Measurements from ENCODE around the gene CYP3A5. TPM values are rescaled to one million over a fixed set of nuclear protein-coding genes. Genes with fewer than 3 reads are reported as not detected.
"Not testable (repeated sequence)": the region's sequence is repeated elsewhere in the genome, so short reads cannot be mapped to it uniquely, and the experiment has no call there.

Gene CYP3A5
- polyA plus RNA-seq, 2 donors: 16.1 to 51.2 TPM

DNA sequence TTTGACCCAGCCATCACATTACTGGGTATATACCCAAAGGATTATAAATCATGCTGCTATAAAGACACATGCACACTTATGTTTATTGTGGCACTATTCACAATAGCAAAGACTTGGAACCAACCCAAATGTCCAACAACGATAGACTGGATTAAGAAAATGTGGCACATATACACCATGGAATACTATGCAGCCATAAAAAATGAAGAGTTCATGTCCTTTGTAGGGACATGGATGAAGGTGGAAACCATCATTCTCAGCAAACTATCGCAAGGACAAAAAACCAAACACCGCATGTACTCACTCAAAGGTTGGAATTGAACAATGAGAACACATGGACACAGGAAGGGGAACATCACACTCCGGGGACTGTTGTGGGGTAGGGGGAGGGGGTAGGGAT, 11.1 kb upstream of the CYP3A5 start:
- not testable (repeated sequence) for H3K27me3 ChIP-seq (ENCODE audit: control insufficient read depth in 1 of 2, insufficient read depth in 2 of 2, low read length in 2 of 2); H3K4me1 ChIP-seq (ENCODE audit: control insufficient read depth in 2 of 2, insufficient read depth in 2 of 2, low read length in 1 of 2); H3K9me3 ChIP-seq (ENCODE audit: control insufficient read depth in 2 of 2, insufficient read depth in 1 of 2, low read depth in 1 of 2, low read length in 1 of 2); H3K36me3 ChIP-seq (ENCODE audit: control insufficient read depth in 2 of 2, insufficient read depth in 2 of 2, low read length in 1 of 2); H3K4me3 ChIP-seq (ENCODE audit: low read depth in 1 of 2, low read length in 2 of 2); H3K27ac ChIP-seq (ENCODE audit: low read depth in 2 of 2, low read length in 1 of 2)
- 97 to 98% methylated on average over 3 of the region's 4 CpGs for WGBS, 2 donors

GRCh38 chr7:99685871-99686608, 6.2 kb upstream of the CYP3A5 start:
- not testable (repeated sequence) for H3K9me3 ChIP-seq (ENCODE audit: control insufficient read depth in 2 of 2, insufficient read depth in 1 of 2, low read depth in 1 of 2, low read length in 1 of 2); H3K27ac ChIP-seq (ENCODE audit: low read depth in 2 of 2, low read length in 1 of 2); H3K4me1 ChIP-seq (ENCODE audit: control insufficient read depth in 2 of 2, insufficient read depth in 2 of 2, low read length in 1 of 2); H3K4me3 ChIP-seq (ENCODE audit: low read depth in 1 of 2, low read length in 2 of 2); H3K36me3 ChIP-seq (ENCODE audit: control insufficient read depth in 2 of 2, insufficient read depth in 2 of 2, low read length in 1 of 2); H3K27me3 ChIP-seq (ENCODE audit: control insufficient read depth in 1 of 2, insufficient read depth in 2 of 2, low read length in 2 of 2)
- 85 to 87% methylated on average over 14 of the region's 14 CpGs for WGBS, 2 donors

- Histone ChIP-seq H3K4me1 (ENCODE audit: control insufficient read depth in 2 of 2, insufficient read depth in 2 of 2, low read length in 1 of 2) (no peaks in the 10 kb centered on the region), H3K36me3 (ENCODE audit: control insufficient read depth in 2 of 2, insufficient read depth in 2 of 2, low read length in 1 of 2) (no peaks in the 10 kb centered on the region), H3K9me3 (ENCODE audit: control insufficient read depth in 2 of 2, insufficient read depth in 1 of 2, low read depth in 1 of 2, low read length in 1 of 2) (no peaks in the 10 kb centered on the region), H3K4me3 (ENCODE audit: low read depth in 1 of 2, low read length in 2 of 2) (no peak overlapping the region), H3K27me3 (ENCODE audit: control insufficient read depth in 1 of 2, insufficient read depth in 2 of 2, low read length in 2 of 2) (no peaks in the 10 kb centered on the region), H3K27ac (ENCODE audit: low read depth in 2 of 2, low read length in 1 of 2) (no peak overlapping the region)
- 92 to 93% methylated on average over 9 of the region's 9 CpGs for WGBS, 2 donors
Observed at GRCh38 chr7:99685129-99685758, 5.4 kb upstream of the CYP3A5 start.

DNA sequence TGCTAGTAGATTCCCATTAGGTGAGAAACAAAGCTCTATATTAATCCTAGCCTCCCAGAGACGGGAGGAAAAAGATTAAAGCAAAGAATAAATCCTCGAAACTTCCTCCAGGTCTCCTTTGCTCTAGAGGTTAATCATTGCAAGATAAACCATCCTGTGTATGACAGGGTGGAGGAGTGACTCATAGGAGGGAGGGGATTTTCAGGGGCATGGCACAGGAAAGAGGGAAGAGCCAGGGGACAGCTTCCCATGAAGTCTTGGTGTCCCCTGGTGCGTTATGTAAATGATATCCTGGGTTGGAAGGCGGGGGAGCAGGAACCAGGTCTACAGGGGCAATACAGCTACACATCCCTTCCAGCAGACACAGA, 780 bp downstream of the CYP3A5 start:
- H3K36me3 ChIP-seq (ENCODE audit: control insufficient read depth in 2 of 2, insufficient read depth in 2 of 2, low read length in 1 of 2): no peaks in the 10 kb centered on the region
- H3K4me1 ChIP-seq (ENCODE audit: control insufficient read depth in 2 of 2, insufficient read depth in 2 of 2, low read length in 1 of 2): peaks cover 0 to 3% of the 10 kb centered on the region in 2 donors
- 37 to 39% methylated on average over 4 of the region's 4 CpGs for WGBS, 2 donors
- no peaks in the 10 kb centered on the region for H3K9me3 ChIP-seq (ENCODE audit: control insufficient read depth in 2 of 2, insufficient read depth in 1 of 2, low read depth in 1 of 2, low read length in 1 of 2)
- peak overlapping the region; percentile 48 to 51 for H3K4me3 ChIP-seq (ENCODE audit: low read depth in 1 of 2, low read length in 2 of 2)
- H3K27ac ChIP-seq (ENCODE audit: low read depth in 2 of 2, low read length in 1 of 2): peak overlapping the region; percentile 67 to 92
- H3K27me3 ChIP-seq (ENCODE audit: control insufficient read depth in 1 of 2, insufficient read depth in 2 of 2, low read length in 2 of 2): no peaks in the 10 kb centered on the region

DNA sequence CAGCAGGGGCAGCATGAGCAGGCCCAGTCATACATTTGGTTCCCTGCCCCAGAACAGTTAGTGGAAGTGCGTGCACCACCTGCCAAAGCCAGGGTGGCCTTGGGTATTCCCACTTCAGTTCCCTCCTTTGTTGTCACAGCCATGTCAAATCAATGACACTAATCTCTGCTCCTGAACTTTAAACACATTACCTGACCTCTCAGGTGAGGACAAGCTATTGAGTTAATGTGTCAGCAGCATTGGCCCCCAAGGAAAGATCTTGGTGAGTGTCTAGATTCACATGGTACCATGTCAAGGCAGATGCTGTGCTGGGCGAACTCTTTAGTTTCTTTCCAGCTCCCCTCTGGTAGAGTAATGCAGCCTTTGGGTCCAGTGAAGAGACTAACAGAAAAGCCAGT, 2.1 kb downstream of the CYP3A5 start:
- Histone ChIP-seq H3K36me3 (ENCODE audit: control insufficient read depth in 2 of 2, insufficient read depth in 2 of 2, low read length in 1 of 2) (peaks cover 0 to 4% of the 10 kb centered on the region in 2 donors), H3K4me1 (ENCODE audit: control insufficient read depth in 2 of 2, insufficient read depth in 2 of 2, low read length in 1 of 2) (peaks cover 0 to 3% of the 10 kb centered on the region in 2 donors), H3K27me3 (ENCODE audit: control insufficient read depth in 1 of 2, insufficient read depth in 2 of 2, low read length in 2 of 2) (no peaks in the 10 kb centered on the region), H3K4me3 (ENCODE audit: low read depth in 1 of 2, low read length in 2 of 2) (peak overlapping the region in 1 of 2 donors; percentile 22), H3K27ac (ENCODE audit: low read depth in 2 of 2, low read length in 1 of 2) (no peak overlapping the region), H3K9me3 (ENCODE audit: control insufficient read depth in 2 of 2, insufficient read depth in 1 of 2, low read depth in 1 of 2, low read length in 1 of 2) (no peaks in the 10 kb centered on the region)
- 75 to 93% methylated on average over 2 of the region's 2 CpGs for WGBS, 2 donors

- Histone ChIP-seq H3K27me3 (ENCODE audit: control insufficient read depth in 1 of 2, insufficient read depth in 2 of 2, low read length in 2 of 2) (no peaks in the 10 kb centered on the region), H3K27ac (ENCODE audit: low read depth in 2 of 2, low read length in 1 of 2) (no peak overlapping the region), H3K36me3 (ENCODE audit: control insufficient read depth in 2 of 2, insufficient read depth in 2 of 2, low read length in 1 of 2) (peaks cover 0 to 4% of the 10 kb centered on the region in 2 donors), H3K4me1 (ENCODE audit: control insufficient read depth in 2 of 2, insufficient read depth in 2 of 2, low read length in 1 of 2) (peaks cover 0 to 3% of the 10 kb centered on the region in 2 donors), H3K4me3 (ENCODE audit: low read depth in 1 of 2, low read length in 2 of 2) (no peak overlapping the region), H3K9me3 (ENCODE audit: control insufficient read depth in 2 of 2, insufficient read depth in 1 of 2, low read depth in 1 of 2, low read length in 1 of 2) (no peaks in the 10 kb centered on the region)
- WGBS, 2 donors: 66 to 81% methylated on average over 4 of the region's 4 CpGs
Observed at GRCh38 chr7:99677013-99677647, 2.7 kb downstream of the CYP3A5 start.

DNA sequence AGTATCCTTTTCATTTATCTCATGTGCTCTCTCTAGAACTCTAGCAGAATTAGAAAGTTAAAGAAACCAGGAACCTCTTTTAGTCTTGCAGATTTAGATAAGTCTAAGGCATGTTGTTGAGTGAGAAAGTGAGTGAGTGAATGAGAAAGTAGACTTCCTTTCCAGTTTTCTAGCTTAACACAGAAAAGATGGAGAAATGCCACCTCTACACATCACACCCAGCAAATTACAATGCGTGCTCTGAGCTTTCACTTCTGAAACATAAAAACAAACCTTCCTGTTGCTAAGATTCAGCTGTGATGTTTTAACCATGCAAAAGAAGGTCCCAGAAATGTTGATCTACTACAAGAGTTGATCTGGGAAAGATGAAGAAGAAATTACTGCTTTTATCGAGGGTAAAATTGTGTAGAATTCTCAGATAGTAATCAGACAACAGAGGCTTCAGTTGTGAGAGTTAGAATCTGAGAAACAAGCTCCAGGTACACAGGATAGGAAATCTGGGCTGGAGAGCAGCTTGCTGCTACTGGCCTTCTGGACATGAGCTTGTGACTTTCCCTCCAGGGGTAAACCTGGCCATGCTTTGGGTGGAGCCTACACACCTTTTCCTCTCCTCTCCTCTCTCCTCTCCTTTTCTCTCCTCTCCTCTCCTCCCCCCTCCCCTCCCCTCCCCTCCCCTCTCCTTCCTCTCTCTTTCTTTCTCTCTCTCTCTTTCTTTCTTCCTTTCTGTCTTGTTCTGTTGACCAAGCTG, 4.6 kb downstream of the CYP3A5 start:
- no peak overlapping the region for H3K4me3 ChIP-seq (ENCODE audit: low read depth in 1 of 2, low read length in 2 of 2)
- 62 to 64% methylated on average over 2 of the region's 2 CpGs for WGBS, 2 donors
- peaks cover 0 to 4% of the 10 kb centered on the region in 2 donors for H3K36me3 ChIP-seq (ENCODE audit: control insufficient read depth in 2 of 2, insufficient read depth in 2 of 2, low read length in 1 of 2)
- H3K4me1 ChIP-seq (ENCODE audit: control insufficient read depth in 2 of 2, insufficient read depth in 2 of 2, low read length in 1 of 2): peaks cover 0 to 3% of the 10 kb centered on the region in 2 donors
- no peaks in the 10 kb centered on the region for H3K9me3 ChIP-seq (ENCODE audit: control insufficient read depth in 2 of 2, insufficient read depth in 1 of 2, low read depth in 1 of 2, low read length in 1 of 2)
- H3K27me3 ChIP-seq (ENCODE audit: control insufficient read depth in 1 of 2, insufficient read depth in 2 of 2, low read length in 2 of 2): no peaks in the 10 kb centered on the region
- H3K27ac ChIP-seq (ENCODE audit: low read depth in 2 of 2, low read length in 1 of 2): no peak overlapping the region

GRCh38 chr7:99672573-99672972, 7.2 kb downstream of the CYP3A5 start:
- WGBS, 2 donors: 83 to 87% methylated on average over 7 of the region's 7 CpGs

DNA sequence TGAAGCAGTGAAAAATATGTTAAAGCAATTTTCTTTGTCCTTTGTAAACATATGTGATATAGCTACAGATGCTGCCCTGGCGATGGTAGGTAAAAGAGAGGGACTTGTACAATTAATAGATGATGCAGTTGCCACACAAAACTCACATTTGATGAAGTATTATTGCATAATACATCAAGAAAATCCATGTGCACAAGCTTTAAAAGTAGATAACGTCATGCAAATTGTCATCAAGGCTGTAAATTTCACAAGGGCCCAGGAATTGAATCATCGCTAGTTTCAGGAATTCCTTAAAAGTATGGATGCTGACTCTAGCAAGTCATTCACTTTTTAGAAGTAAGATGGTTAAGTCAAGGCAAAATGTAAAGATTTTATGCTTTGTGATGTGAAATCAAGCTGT, 10.0 kb downstream of the CYP3A5 start:
- Histone ChIP-seq H3K27ac (ENCODE audit: low read depth in 2 of 2, low read length in 1 of 2) (no peak overlapping the region), H3K36me3 (ENCODE audit: control insufficient read depth in 2 of 2, insufficient read depth in 2 of 2, low read length in 1 of 2) (peaks cover 0 to 10% of the 10 kb centered on the region in 2 donors), H3K27me3 (ENCODE audit: control insufficient read depth in 1 of 2, insufficient read depth in 2 of 2, low read length in 2 of 2) (no peaks in the 10 kb centered on the region)

More at GRCh38 chr7:99672573-99672972, 7.2 kb downstream of the CYP3A5 start:
- no peaks in the 10 kb centered on the region for H3K4me1 ChIP-seq (ENCODE audit: control insufficient read depth in 2 of 2, insufficient read depth in 2 of 2, low read length in 1 of 2)
- H3K36me3 ChIP-seq (ENCODE audit: control insufficient read depth in 2 of 2, insufficient read depth in 2 of 2, low read length in 1 of 2): peaks cover 0 to 6% of the 10 kb centered on the region in 2 donors
- no peak overlapping the region for H3K27ac ChIP-seq (ENCODE audit: low read depth in 2 of 2, low read length in 1 of 2)
- no peaks in the 10 kb centered on the region for H3K9me3 ChIP-seq (ENCODE audit: control insufficient read depth in 2 of 2, insufficient read depth in 1 of 2, low read depth in 1 of 2, low read length in 1 of 2)
- H3K27me3 ChIP-seq (ENCODE audit: control insufficient read depth in 1 of 2, insufficient read depth in 2 of 2, low read length in 2 of 2): no peaks in the 10 kb centered on the region
- no peak overlapping the region for H3K4me3 ChIP-seq (ENCODE audit: low read depth in 1 of 2, low read length in 2 of 2)

More for the DNA sequence above, 10.0 kb downstream of the CYP3A5 start:
- Histone ChIP-seq H3K4me1 (ENCODE audit: control insufficient read depth in 2 of 2, insufficient read depth in 2 of 2, low read length in 1 of 2) (no peaks in the 10 kb centered on the region), H3K4me3 (ENCODE audit: low read depth in 1 of 2, low read length in 2 of 2) (no peak overlapping the region), H3K9me3 (ENCODE audit: control insufficient read depth in 2 of 2, insufficient read depth in 1 of 2, low read depth in 1 of 2, low read length in 1 of 2) (no peaks in the 10 kb centered on the region)
- 95 to 96% methylated on average over 3 of the region's 3 CpGs for WGBS, 2 donors
